Testis (tissue), 3 donors: ENCODE data around the gene ANO9. TPM values are rescaled to one million over a fixed set of nuclear protein-coding genes. Genes with fewer than 3 reads are reported as not detected.

Experiments
- DNase-seq: peaks from one replicate; pipeline ENCODE4 v3.0.0-alpha.2; 2019
- H3K27ac ChIP-seq, 2 donors: fragments of 200-600 bp; sonication (generic); one replicate each; pipeline ENCODE4 v1.5.1; 2019
- H3K27me3 ChIP-seq: fragments of 200-600 bp; sonication (generic); one replicate; pipeline ENCODE4 v1.5.1; 2019
- H3K36me3 ChIP-seq: fragments of 200-600 bp; sonication (generic); one replicate; pipeline ENCODE4 v1.5.1; 2017; ENCODE audit warnings: low read depth; ENCODE audit errors: missing control alignments
- H3K4me1 ChIP-seq: fragments of 200-600 bp; sonication (generic); one replicate; pipeline ENCODE4 v1.5.1; 2019
- H3K4me3 ChIP-seq, 2 donors: fragments of 200-600 bp; sonication (generic); one replicate each; pipeline ENCODE4 v1.5.1; 2017 to 2019
- H3K9me3 ChIP-seq: fragments of 200-600 bp; sonication (generic); one replicate; pipeline ENCODE4 v1.5.1; 2017
- CTCF ChIP-seq, 3 experiments: fragments of 450-650 bp in 2 of 3; fragments of 200-600 bp in 1 of 3; sonication (generic) in 1 of 3; IDR thresholded peaks; one replicate each; pipeline ENCODE4 v1.5.1; 2016 to 2019; ENCODE audit warnings: antibody characterized with exemption in 3 of 3, mild to moderate bottlenecking in 2 of 3, moderate library complexity in 1 of 3
- POLR2A ChIP-seq: fragments of 450-650 bp; IDR thresholded peaks from one replicate; pipeline ENCODE4 v1.6.1; 2017; ENCODE audit warnings: antibody characterized with exemption, mild to moderate bottlenecking, moderate library complexity
- WGBS, 2 donors: methylation state at CpG; one replicate each; pipeline ENCODE4 v1.1.5; 2018; 5-methylcytosine and 5-hydroxymethylcytosine counted together
- intact Hi-C: fragments of 100-400 bp; cut with DNase I; formaldehyde crosslinking; loops from one replicate; pipeline ENCODE4 v1.15.1; 2023; ENCODE audit warnings: low total_unique reads
- polyA plus RNA-seq: library from polyadenylated mRNA; stranded (reverse); fragments of 350-450 nt; fragmentation: Illumina TruSeq; extraction: RNeasy Lipid Tissue Mini Kit (QIAGEN cat#74804); gene quantifications from one replicate; pipeline ENCODE4 v1.2.3, GENCODE V29; 2014; ENCODE audit warnings: low read depth, low replicate concordance; ENCODE audit not compliant: insufficient read depth
- total RNA-seq, 2 donors: library from RNA; depleted of rRNA; stranded (reverse); fragments of >200 nt; gene quantifications; one replicate each; pipeline ENCODE4 v1.2.3, GENCODE V29; 2016

Gene ANO9
- total and polyA plus RNA-seq, 3 donors from 2014 or later, result 1.6 to 2.9 (median 1.9) TPM

GRCh38 chr11:486189-486588 is 44.4 kb upstream of the ANO9 start:
- WGBS, 2 donors, result 82 to 85% methylated on average over 12 to 23 of the region's 23 CpGs
- DNase-seq, result no peak
- no peaks in the 10 kb centered on the region for H3K9me3 ChIP-seq
- no peaks in the 10 kb centered on the region for H3K4me1 ChIP-seq
- H3K27me3 ChIP-seq, result no peaks in the 10 kb centered on the region
- H3K27ac ChIP-seq, result no peak overlapping the region
- intact Hi-C loops, result no loop called here
- no peak for TF ChIP-seq CTCF (IDR thresholded peaks at IDR 0.05)
- no peak for TF ChIP-seq POLR2A
- no peak overlapping the region for H3K4me3 ChIP-seq
- no peaks in the 10 kb centered on the region for H3K36me3 ChIP-seq

GRCh38 chr11:484616-485015 is 42.8 kb upstream of the ANO9 start:
- WGBS, 2 donors, result 88 to 93% methylated on average over 38 of the region's 38 CpGs
- TF ChIP-seq POLR2A (no peak), CTCF (IDR thresholded peaks at IDR 0.05) (no peak)

GRCh38 chr11:479311-479710 is 37.5 kb upstream of the ANO9 start:
- Histone ChIP-seq H3K27me3 (no peaks in the 10 kb centered on the region), H3K4me1 (peaks cover 5% of the 10 kb centered on the region), H3K9me3 (no peaks in the 10 kb centered on the region), H3K36me3 (no peaks in the 10 kb centered on the region), H3K4me3 (no peak overlapping the region), H3K27ac (no peak overlapping the region)
- intact Hi-C loops, result no loop called here
- WGBS, 2 donors, result 93 to 99% methylated on average over 10 to 13 of the region's 13 CpGs
- DNase-seq, result no peak
- TF ChIP-seq POLR2A (no peak), CTCF (IDR thresholded peaks at IDR 0.05) (no peak)

More at GRCh38 chr11:484616-485015, 42.8 kb upstream of the ANO9 start:
- no peak overlapping the region for H3K27ac ChIP-seq
- H3K27me3 ChIP-seq, result no peaks in the 10 kb centered on the region
- no peaks in the 10 kb centered on the region for H3K9me3 ChIP-seq
- no peaks in the 10 kb centered on the region for H3K4me1 ChIP-seq
- DNase-seq, result no peak
- intact Hi-C loops, result no loop called here
- H3K36me3 ChIP-seq, result no peaks in the 10 kb centered on the region
- no peak overlapping the region for H3K4me3 ChIP-seq

GRCh38 chr11:477052-477715 is 35.4 kb upstream of the ANO9 start:
- intact Hi-C loops, result no loop called here
- Histone ChIP-seq H3K27me3 (no peaks in the 10 kb centered on the region), H3K9me3 (no peaks in the 10 kb centered on the region), H3K4me3 (no peak overlapping the region), H3K27ac (peak overlapping the region in 1 of 2 donors; percentile 37), H3K4me1 (peaks cover 5% of the 10 kb centered on the region), H3K36me3 (no peaks in the 10 kb centered on the region)
- DNase-seq, result no peak
- TF ChIP-seq CTCF (IDR thresholded peaks at IDR 0.05) (no peak), POLR2A (no peak)
- 63 to 66% methylated on average over 16 of the region's 16 CpGs for WGBS, 2 donors

- H3K4me1 ChIP-seq, result peaks cover 5% of the 10 kb centered on the region
- TF ChIP-seq POLR2A, result no peak
- no peak for TF ChIP-seq CTCF (IDR thresholded peaks at IDR 0.05)
- WGBS, 2 donors, result 82 to 95% methylated on average over 13 to 15 of the region's 15 CpGs
- intact Hi-C loops, result no loop called here
- H3K9me3 ChIP-seq, result no peaks in the 10 kb centered on the region
- no peak overlapping the region for H3K4me3 ChIP-seq
- H3K27me3 ChIP-seq, result no peaks in the 10 kb centered on the region
- DNase-seq, result no peak
- H3K36me3 ChIP-seq, result no peaks in the 10 kb centered on the region
- H3K27ac ChIP-seq, result no peak overlapping the region
Observed at GRCh38 chr11:476416-476815, 34.6 kb upstream of the ANO9 start.
